ENCODE measurements around the gene SORCS2.

DNA sequence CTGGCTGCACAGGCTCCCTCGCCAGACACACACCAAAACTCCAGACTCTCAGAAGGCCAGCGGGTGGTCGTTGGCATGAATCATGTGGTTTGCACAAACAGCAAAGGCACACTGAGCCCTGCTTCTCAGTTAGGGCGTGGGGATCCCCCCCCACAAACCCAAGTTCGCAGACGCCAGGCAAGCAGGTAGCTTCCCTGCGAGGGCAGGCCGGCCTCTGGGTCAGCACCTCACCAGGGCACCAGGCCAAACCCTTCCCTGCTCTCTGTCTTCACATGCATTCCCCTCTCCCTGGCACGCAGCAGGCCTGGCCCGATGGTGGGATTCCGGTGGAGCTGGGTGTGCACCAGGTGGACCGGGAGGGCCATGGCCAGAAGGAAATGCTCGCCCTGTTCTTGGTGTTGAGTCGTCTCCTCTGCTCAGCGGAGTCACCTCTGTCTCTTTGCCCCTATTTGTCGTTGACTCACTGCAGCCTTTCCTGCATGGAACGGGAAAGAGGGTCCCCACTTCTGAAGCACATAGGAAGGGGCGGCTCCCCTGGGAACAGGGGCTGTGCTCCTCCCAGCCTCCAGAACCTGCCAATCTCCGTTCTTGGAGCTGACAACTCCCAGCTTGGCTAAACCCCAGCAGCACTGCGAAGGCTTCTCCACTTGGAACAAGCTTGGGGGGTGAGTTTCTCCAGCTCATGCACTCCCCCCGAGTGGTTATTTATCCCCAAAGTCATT is 51.4 kb downstream of the SORCS2 start:
- TF ChIP-seq EZH2 (IDR thresholded peaks at IDR 0.05; ENCODE audit: borderline replicate concordance, low read length): no peak
- TF ChIP-seq, protein P1, sequence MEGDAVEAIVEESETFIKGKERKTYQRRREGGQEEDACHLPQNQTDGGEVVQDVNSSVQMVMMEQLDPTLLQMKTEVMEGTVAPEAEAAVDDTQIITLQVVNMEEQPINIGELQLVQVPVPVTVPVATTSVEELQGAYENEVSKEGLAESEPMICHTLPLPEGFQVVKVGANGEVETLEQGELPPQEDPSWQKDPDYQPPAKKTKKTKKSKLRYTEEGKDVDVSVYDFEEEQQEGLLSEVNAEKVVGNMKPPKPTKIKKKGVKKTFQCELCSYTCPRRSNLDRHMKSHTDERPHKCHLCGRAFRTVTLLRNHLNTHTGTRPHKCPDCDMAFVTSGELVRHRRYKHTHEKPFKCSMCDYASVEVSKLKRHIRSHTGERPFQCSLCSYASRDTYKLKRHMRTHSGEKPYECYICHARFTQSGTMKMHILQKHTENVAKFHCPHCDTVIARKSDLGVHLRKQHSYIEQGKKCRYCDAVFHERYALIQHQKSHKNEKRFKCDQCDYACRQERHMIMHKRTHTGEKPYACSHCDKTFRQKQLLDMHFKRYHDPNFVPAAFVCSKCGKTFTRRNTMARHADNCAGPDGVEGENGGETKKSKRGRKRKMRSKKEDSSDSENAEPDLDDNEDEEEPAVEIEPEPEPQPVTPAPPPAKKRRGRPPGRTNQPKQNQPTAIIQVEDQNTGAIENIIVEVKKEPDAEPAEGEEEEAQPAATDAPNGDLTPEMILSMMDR (IDR thresholded peaks at IDR 0.05; ENCODE audit: low read length): no peak

Data from OCI-LY1 (cell line).